Measurements from ENCODE around the gene AIDA. TPM values are rescaled to one million over a fixed set of nuclear protein-coding genes. Genes with fewer than 3 reads are reported as not detected.

AIDA gene
- total and polyA plus RNA-seq, 11 donors: 29.0 to 73.7 (median 46.6) TPM

DNA sequence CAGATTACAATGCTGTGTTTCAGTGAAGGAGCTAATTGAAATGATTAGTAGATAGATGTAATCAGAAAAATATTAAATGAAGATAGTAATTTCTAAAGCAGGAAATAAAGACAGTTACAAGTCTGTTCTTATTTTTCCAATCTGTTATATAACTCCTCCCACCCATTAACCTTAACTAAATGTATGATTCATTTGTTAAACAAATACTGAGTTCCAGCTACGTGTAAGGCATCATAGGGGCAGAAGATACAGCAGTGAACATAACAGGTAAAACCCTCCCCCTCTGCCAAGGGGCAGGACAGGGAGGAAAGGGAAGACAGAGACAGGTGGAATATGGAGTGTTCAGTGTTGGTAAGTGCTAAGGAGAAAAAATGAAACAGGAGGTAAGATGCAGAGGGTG, 24.7 kb upstream of the AIDA start, which contains the start of gene FAM177B:
Gene FAM177B, plus strand, starts transcription at position 231 of the 400 bp plus-strand sequence. CDS start 9,344 bp downstream, outside the sequence.
- no peaks in the 10 kb centered on the region for H3K9me3 ChIP-seq
- no peak for ATAC-seq
- WGBS, 4 donors: 75 to 87% (median 84%) methylated on average over 1 of the region's 1 CpG
- H3K36me3 ChIP-seq: peaks cover 0 to 55% (median 43%) of the 10 kb centered on the region in 9 donors
- intact Hi-C loops (cut with DNase I): loop anchor here in 5 of 10 donors (5.0 to 10.0 kb wide), 3 partner anchors 345 to 950 kb away; no protein-coding TSS in a partner anchor
- TF ChIP-seq, protein P1, sequence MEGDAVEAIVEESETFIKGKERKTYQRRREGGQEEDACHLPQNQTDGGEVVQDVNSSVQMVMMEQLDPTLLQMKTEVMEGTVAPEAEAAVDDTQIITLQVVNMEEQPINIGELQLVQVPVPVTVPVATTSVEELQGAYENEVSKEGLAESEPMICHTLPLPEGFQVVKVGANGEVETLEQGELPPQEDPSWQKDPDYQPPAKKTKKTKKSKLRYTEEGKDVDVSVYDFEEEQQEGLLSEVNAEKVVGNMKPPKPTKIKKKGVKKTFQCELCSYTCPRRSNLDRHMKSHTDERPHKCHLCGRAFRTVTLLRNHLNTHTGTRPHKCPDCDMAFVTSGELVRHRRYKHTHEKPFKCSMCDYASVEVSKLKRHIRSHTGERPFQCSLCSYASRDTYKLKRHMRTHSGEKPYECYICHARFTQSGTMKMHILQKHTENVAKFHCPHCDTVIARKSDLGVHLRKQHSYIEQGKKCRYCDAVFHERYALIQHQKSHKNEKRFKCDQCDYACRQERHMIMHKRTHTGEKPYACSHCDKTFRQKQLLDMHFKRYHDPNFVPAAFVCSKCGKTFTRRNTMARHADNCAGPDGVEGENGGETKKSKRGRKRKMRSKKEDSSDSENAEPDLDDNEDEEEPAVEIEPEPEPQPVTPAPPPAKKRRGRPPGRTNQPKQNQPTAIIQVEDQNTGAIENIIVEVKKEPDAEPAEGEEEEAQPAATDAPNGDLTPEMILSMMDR (IDR thresholded peaks at IDR 0.05): no peak
- no peak for TF ChIP-seq POLR2A (IDR thresholded peaks at IDR 0.05)
- H3K4me3 ChIP-seq: no peak within 1 kb of the TSS
- H3K4me1 ChIP-seq: peaks cover 0 to 4% (median 0%) of the 10 kb centered on the region in 12 donors
- H3K27ac ChIP-seq: no peak within 1 kb of the TSS
- DNase-seq: no peak
- no peaks in the 10 kb centered on the region for H3K27me3 ChIP-seq

DNA sequence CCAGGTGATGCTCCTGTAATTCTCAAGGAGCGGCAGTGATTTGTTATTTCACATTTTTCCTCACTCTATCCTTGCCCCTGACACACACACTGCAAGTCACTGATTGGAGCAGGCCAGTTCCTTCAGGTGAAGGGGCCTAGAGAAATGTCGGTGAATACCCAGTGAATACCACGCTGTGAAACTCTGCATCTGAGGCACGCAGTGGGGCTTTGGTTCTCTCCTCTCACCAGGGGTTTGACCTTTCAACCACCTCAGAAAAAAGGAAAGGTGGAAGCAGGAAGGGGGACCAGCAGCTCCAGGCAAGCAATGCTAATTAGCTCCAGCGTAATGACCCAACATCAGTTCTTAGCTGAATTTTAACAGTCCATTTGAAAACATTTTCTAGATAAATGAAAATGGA, 24.2 kb upstream of the AIDA start:
- WGBS, 4 donors: 73 to 79% (median 74%) methylated on average over 5 of the region's 5 CpGs
- H3K4me1 ChIP-seq: peaks cover 0 to 8% (median 0%) of the 10 kb centered on the region in 12 donors
- H3K4me3 ChIP-seq: no peak overlapping the region
- no peak for ATAC-seq
- H3K27ac ChIP-seq: no peak overlapping the region
- H3K36me3 ChIP-seq: peaks cover 0 to 60% (median 48%) of the 10 kb centered on the region in 9 donors
- no peak for TF ChIP-seq POLR2A (IDR thresholded peaks at IDR 0.05)
- TF ChIP-seq, protein P1 (IDR thresholded peaks at IDR 0.05): no peak
- H3K9me3 ChIP-seq: no peaks in the 10 kb centered on the region
- DNase-seq: no peak
- no peaks in the 10 kb centered on the region for H3K27me3 ChIP-seq
- intact Hi-C loops (cut with DNase I): loop anchor here in 5 of 10 donors (5.0 to 10.0 kb wide), 3 partner anchors 346 to 951 kb away; no protein-coding TSS in a partner anchor

DNA sequence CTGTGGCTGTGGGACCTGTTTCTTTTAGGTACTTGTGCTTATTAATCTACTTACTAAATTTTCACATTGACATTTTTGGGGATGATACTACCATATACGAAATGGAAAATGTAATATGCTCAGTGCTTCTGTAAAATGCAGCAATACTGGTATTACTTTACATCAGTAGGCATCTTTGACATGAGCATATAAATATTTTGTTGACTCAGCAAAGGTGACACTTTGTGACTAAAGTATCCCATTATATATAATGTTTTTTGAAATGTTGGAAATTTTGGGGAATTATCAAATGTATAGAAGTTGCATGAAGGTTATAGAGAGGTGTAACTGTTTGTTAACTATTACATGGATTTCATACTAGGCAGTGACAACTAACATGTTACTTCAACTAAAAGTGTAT, 22.4 kb upstream of the AIDA start:
- Histone ChIP-seq H3K36me3 (peaks cover 0 to 77% (median 66%) of the 10 kb centered on the region in 9 donors), H3K9me3 (no peaks in the 10 kb centered on the region), H3K27ac (no peak overlapping the region), H3K4me3 (no peak overlapping the region), H3K4me1 (peaks cover 0 to 8% (median 0%) of the 10 kb centered on the region in 12 donors), H3K27me3 (no peaks in the 10 kb centered on the region)
- TF ChIP-seq POLR2A (IDR thresholded peaks at IDR 0.05): no peak
- TF ChIP-seq, protein P1 (IDR thresholded peaks at IDR 0.05): no peak
- 73 to 93% (median 84%) methylated on average over 1 of the region's 1 CpG for WGBS, 4 donors
- intact Hi-C loops (cut with DNase I): loop anchor here in 6 of 10 donors (1.0 to 10.0 kb wide), 4 partner anchors 16 to 953 kb away; no protein-coding TSS in a partner anchor
- ATAC-seq (no peak), DNase-seq (no peak)

DNA sequence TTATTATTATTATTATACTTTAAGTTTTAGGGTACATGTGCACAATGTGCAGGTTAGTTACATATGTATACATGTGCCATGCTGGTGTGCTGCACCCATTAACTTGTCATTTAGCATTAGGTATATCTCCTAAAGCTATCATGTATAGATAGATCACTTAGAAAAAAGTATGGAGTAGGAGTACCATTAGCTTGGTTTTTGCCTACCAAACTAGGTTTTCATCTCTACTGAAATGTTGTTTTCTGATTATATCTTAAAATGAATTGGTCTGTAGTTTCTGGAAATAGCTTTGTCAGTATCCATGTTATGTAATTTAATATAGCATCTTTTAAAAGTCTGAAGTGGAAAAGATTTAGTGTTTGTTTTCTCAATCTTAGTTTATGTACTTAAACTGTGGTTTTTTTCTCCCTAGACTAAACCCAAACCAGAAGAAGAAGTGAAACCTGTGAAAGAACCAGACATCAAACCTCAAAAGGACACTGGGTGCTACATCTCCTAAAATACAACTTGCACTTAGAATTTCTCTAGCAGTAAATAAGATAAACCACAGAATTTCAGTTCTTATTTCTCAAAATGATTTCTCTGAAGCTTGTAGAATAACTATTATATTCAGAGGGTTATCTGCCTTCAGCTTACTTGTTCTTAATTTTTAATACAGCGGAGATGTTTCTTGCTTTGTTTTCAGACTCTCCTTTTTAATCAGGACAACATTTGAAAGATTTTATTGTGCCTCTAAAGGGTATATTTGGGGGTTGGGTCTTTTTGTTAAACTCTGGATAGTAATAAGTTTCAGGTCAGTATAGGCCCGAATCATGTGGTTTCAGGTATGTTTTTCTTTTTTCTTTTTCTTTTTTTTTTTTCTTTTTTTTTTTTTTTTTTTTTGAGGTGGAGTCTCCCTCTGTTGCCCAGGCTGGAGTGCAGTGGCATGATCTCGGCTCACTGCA, 20.2 kb upstream of the AIDA start:
- WGBS, 4 donors: 90 to 94% (median 93%) methylated on average over 3 of the region's 3 CpGs

More for the DNA sequence above, 20.2 kb upstream of the AIDA start:
- intact Hi-C loops (cut with DNase I): loop anchor here in 2 of 10 donors (10.0 kb wide), 1 partner anchor 952 kb away; no protein-coding TSS in a partner anchor
- Histone ChIP-seq H3K9me3 (no peaks in the 10 kb centered on the region), H3K36me3 (peaks cover 0 to 100% (median 88%) of the 10 kb centered on the region in 9 donors), H3K27me3 (no peaks in the 10 kb centered on the region), H3K4me3 (no peak overlapping the region), H3K27ac (no peak overlapping the region), H3K4me1 (peaks cover 0 to 8% (median 0%) of the 10 kb centered on the region in 12 donors)
- no peak for TF ChIP-seq POLR2A (IDR thresholded peaks at IDR 0.05)
- TF ChIP-seq, protein P1 (IDR thresholded peaks at IDR 0.05): no peak
- ATAC-seq: no peak
- no peak for DNase-seq

All from heart left ventricle (tissue), 16 donors.